ENCODE measurements around the gene SCP2.

Gene SCP2, protein sequence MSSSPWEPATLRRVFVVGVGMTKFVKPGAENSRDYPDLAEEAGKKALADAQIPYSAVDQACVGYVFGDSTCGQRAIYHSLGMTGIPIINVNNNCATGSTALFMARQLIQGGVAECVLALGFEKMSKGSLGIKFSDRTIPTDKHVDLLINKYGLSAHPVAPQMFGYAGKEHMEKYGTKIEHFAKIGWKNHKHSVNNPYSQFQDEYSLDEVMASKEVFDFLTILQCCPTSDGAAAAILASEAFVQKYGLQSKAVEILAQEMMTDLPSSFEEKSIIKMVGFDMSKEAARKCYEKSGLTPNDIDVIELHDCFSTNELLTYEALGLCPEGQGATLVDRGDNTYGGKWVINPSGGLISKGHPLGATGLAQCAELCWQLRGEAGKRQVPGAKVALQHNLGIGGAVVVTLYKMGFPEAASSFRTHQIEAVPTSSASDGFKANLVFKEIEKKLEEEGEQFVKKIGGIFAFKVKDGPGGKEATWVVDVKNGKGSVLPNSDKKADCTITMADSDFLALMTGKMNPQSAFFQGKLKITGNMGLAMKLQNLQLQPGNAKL

GRCh38 chr1:52927212-52928014 is at the start of gene SCP2:
SCP2 (plus strand) TSS chr1:52927276; CDS start chr1:52927397, 121 bp downstream.
- peak; percentile 88 for DNase-seq

DNA sequence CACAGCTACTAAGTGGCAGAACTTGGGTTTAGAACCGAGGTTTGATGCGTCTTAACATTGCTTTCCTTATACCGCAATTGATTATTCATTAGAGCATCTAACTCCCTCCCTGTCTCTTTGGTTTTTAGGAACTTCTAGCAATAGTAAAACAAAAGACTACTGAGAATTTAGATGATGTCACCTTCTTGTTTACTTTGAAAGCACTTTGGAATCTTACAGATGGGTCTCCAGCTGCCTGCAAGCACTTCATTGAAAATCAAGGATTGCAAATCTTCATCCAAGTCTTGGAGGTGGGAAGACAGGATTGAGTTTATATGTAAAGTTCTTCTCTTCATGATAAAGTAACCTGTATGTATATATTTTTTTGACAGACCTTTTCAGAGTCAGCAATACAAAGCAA is 49.5 kb upstream of the SCP2 start:
- no peak for DNase-seq

DNA sequence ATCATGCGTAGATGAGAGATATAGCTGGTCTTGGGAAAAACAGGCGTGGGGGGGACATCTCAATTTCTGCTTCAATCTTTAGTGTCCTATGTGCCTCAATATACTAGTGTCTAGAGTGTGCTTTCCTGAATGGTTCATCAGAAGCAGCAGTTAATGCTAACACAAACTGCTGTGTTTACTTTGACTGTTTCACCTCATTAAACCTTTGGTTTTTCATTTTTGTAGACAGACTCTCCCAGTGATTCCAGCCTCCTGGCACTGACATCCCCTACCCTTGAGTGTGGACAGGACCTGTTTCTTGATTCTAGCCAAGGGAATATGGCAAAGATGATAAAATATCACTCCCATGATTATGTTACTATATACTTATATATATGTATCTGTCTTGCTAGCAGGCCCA is 46.9 kb upstream of the SCP2 start:
- DNase-seq: no peak

DNA sequence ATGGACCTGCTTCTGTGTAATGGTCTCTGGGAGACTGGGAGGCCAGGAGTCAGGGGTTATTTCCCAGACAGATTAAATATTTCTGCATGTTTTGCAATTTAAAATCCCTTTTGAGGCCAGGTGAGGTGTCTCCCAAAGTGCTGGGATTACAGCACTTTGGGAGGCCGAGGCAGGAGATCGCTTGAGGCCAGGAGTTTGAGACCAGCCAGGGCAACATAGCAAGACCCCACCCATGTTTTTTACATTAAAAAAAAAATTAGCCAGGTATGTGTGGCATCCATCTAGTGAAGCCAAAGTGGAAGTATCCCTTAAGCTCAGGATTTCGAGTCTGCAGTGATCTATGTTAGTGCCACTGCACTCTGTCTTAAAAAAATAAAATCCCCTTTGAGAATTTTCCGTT is 39.6 kb upstream of the SCP2 start:
- no peak for DNase-seq

- DNase-seq: no peak
These were observed 34.5 kb upstream of the SCP2 start for GRCh38 chr1:52892424-52893215.

GRCh38 chr1:52899445-52899894 is 27.6 kb upstream of the SCP2 start:
- no peak for DNase-seq

- no peak for DNase-seq
These were observed 26.7 kb upstream of the SCP2 start for GRCh38 chr1:52900402-52900801.

DNA sequence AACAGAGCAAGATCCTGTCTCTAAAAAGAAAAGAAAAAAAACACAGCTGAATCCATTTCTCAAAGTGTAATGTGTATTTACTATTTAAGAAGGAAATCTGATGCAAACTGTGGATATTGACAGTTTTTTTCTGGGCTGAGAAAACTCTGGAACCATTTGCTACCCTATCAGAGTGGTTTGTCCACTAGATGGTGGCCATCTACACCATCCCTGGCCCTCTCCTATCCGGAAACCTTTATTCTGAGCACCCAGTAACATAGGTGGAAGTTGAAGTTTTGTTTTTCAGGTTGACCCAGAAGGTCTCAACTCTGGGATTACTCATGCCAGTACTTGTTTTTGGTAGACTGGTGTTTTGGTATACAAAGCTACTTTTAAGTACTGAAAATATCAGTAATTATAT is 25.7 kb upstream of the SCP2 start:
- no peak for DNase-seq

DNA sequence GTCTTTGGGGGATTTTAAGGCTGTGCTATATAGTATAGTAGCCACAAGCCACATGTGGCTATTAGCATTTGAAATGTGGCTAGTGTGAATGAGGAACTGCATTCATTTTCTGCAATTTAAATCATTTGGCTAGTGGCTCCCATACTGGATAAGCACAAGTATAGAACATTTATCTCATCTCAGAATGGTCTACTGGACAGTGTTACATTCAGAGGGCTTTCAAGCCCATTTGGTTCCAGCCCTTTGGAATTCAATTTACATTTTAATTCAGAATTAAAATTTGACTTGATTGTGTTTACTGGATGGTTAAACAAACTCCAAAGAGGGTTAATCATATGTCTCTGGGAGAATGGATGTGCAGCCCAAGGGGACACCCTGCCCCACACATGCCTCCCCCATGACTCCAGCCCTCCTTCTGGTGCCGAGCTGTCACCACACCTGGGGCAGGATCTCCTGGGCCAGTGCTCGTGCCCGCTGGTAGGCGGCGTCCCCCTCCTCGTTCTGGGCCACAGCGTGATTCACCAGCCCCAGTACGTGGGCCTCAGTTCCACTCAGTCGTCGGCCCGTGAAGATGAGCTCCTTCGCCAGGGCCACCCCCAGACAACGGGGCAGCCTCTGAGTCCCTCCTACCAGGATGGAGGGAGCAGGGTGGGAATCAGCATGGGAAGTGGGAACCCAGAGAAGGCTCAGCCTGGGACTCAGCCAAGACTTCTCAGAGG is 22.7 kb upstream of the SCP2 start:
- DNase-seq: no peak

- DNase-seq: no peak
These were observed 22.0 kb upstream of the SCP2 start for GRCh38 chr1:52904927-52905698.

- no peak for DNase-seq
These were observed 20.9 kb upstream of the SCP2 start for GRCh38 chr1:52906135-52906603.

DNA sequence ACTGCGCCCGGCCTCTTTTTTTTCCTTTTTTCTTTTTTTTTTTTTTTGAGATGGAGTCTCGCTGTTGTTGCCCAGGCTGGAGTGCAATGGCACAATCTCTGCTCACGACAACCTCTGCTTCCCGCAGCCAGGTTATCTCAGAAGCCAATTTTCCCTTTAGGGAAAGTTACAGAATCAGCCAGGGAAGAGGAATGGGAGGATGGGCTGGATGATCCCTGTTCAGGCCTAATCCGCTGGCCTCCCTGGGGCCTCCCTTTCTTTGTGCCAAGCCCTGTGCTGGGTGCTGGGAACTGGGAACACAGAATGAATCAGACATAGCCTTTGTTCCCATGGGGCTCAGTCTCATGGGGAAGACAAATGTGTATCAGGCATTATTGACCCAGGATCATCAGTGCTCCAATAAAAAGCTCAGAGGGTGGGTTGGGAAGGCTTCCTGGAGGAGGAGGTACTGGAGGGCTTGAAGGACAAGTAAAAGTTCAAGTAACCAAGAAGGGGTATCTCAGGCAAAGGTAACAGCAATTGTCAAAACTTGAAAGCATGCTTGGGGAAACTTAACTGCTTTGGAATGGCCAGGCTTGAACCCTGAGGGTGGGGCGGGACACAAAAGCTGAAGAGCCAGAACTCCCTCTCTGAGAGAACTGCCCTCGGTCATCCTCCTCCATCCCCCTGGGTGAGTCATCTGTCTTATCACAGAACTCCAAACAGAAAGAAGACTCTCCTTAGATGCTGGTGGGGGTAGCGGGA is 19.8 kb upstream of the SCP2 start:
- no peak for DNase-seq

GRCh38 chr1:52907812-52908153 is 19.3 kb upstream of the SCP2 start:
- DNase-seq: no peak

DNA sequence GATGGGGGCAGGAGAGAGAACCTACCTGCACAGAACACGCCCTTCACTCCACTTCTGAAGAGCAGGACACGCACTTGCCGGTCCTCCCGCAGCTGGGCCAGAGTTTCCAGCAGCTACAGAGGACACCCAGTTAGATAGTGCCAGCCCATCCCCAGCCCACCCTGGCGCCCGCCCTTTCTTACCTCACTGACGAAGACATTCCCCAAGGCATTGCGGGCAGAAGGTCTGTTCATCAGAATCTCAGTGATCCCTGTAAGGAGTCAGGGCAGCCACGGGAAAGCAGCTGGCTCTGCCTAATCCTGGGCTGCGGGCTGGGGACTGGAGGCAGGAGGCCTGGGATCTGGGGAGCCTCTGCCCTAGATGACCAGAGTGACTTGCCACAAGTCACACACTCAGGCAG is 15.5 kb upstream of the SCP2 start:
- DNase-seq: no peak

DNA sequence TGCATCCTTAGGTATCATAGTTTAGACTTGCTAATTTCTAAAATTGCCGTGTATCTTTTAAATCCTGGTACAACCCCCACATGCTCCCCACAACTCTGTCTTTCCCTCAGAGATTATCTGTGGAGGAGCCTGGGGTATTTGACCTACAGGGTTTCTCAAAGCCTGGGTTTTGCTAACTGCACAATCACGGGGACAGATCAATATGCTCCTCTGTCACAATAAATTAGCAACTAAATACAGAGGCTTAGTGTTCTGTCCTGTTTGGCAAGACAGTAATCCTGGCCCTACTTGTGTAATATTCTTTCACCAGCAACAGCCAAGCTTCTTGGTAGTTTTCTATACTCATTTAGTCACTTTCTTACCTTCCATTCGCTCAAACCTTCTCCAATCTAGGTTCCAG is 14.1 kb upstream of the SCP2 start:
- no peak for DNase-seq

DNA sequence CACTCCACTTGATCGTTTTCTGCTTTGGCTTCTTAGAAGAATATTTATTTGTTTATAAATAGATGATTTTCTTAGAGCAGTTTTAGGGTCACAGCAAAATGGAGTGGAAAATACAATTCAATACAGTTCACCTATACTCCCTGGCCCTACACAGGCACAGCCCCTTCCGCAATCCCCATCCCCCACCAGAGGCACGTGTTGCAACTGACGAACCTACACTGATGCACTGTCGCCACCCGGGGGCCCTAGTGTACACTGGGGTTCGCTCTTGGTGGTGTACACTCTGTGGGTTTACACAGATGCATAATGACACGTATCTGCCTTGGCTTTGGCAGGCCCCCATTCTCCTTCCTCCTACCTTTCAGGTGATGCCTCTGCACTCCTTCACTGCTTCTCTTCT is 13.5 kb upstream of the SCP2 start:
- DNase-seq: no peak

- no peak for DNase-seq
These were observed 12.6 kb upstream of the SCP2 start for GRCh38 chr1:52914463-52914862.

DNA sequence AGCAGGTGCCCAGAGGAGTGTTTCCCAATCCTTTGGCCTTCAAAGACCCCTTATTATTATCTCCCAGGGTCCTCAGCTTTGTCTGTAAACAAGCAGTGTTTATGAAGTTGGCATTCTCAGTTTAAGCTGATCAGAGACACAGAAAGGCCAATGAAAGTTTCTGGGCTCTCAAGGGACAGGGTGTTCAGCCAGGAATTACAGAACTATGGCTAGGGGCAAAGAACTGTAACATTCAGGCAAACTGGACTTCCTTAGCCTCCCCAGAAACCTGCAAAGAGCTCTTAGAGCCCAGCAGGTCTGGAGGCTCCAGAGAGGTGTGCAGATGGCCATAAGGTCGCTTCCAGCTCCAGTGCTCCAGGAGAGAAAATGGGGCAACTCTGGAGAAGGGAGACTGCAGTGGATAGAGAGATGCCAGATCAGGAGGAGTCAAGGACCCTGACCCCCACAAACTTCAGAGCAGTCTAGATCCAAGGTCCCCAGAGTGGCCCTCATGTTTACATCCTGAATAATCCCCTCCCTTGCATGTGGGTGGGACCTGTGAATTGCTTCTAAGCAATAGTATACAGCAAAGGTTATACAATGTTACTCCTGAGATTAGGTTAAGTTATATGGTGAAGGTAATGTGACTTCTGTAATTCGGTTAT is 11.7 kb upstream of the SCP2 start:
- no peak for DNase-seq

DNA sequence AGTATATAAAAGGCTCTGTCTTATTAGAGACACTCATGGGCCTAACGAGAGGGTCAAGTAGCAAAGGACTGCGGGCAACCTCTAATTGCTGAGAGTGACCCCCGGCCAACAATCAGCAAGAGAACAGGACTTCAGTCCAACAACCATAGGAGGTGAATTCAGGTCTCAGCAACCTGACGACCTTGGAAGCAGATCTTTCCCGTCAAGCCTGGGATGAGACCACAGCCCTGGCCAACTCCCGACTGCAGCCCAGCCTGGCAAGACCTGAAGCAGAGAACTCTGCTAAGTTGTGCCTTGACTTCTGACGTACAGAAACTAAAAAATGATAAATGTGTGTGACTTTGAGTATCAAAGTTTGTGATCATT is 11.2 kb upstream of the SCP2 start:
- no peak for DNase-seq

DNA sequence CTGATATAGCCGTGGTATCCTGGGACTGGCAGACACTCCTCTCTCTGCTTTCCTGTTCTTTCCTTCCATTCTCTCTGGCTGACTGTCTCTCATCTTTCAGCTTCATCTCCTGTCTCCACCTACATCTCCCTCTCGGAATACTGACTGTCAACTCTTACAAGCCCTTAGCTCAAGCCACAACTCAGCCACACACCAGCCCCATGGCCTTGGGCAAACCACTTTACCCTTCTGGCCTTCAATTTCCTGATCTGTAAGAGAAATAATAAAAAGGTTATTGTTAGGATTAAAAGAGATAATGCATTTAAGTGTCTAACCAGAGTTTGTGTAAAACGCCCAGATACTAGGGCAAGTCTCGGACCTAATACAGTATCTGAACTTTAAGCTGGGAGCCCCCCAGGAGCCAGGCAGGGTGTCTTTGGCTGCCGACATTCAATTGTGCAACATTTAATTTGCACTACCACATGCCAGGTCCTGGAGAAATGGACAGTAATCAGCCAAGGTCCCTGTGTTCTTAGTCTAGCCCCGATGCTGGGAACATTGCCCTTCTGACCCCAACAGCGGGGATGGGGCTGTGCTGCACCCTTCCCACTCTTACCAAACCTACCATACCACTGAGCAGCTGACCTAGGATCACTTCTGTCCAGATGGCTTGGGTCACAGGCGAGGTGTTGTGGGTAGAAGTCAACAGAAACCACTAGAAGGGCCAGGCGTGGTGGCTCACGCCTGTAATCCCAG is 10.7 kb upstream of the SCP2 start:
- no peak for DNase-seq
